Astrocyte of the spinal cord (primary cell): Measurements from ENCODE around the gene GALNT18.

Source experiments
- DNase-seq: peaks from one replicate; pipeline ENCODE4 v3.0.0; 2011; ENCODE audit warnings: low read depth, low spot score
- H3K4me3 ChIP-seq: 2 replicates; pipeline ENCODE4 v1.5.1; 2011; ENCODE audit warnings: low read depth, mild to moderate bottlenecking, low read length, moderate library complexity
- CTCF ChIP-seq: IDR thresholded peaks from 2 replicates; pipeline ENCODE4 v1.5.1; 2012; ENCODE audit warnings: low read depth, mild to moderate bottlenecking, low read length, inconsistent platforms
- in situ Hi-C: cut with HindIII; loops from 2 replicates; pipeline ENCODE4 v1.10.0; 2017; ENCODE audit warnings: low sequenced_read_pairs

GALNT18 gene

DNA sequence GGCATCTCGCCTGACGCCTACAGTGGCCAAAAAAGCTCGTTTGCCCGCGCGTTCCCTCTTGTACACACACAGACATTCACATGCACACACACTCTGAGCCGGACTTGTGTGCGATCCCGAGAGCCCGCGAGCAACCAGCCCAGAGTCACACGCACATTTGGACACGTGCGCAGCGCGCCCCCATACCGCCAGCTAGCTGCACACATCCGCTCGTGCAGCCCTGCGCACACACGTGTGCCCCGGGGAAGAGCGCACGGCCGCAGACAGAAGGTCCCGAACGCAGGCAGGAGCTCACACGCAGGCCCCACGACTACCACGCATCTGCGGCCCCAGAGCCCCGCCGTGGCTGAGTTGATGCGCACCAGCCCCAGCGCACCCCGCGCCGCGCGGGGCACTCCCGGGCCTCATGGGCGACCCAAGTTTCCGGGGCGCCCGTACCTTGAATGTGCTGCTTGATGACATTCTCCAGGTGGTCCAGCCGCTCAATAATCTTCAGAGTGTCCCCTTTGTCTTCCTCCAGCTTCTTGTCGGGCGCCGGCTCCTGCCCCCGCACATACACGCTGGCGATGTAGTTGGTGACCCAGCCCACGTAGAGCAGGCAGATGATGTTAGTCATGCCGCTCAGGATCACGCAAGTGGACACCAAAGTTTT is 758 bp downstream of the GALNT18 start:
- peak; percentile 3 for DNase-seq
- H3K4me3 ChIP-seq = peak overlapping the region; percentile 43
- peak; percentile 7 for TF ChIP-seq CTCF
- in situ Hi-C loops = no loop called here

DNA sequence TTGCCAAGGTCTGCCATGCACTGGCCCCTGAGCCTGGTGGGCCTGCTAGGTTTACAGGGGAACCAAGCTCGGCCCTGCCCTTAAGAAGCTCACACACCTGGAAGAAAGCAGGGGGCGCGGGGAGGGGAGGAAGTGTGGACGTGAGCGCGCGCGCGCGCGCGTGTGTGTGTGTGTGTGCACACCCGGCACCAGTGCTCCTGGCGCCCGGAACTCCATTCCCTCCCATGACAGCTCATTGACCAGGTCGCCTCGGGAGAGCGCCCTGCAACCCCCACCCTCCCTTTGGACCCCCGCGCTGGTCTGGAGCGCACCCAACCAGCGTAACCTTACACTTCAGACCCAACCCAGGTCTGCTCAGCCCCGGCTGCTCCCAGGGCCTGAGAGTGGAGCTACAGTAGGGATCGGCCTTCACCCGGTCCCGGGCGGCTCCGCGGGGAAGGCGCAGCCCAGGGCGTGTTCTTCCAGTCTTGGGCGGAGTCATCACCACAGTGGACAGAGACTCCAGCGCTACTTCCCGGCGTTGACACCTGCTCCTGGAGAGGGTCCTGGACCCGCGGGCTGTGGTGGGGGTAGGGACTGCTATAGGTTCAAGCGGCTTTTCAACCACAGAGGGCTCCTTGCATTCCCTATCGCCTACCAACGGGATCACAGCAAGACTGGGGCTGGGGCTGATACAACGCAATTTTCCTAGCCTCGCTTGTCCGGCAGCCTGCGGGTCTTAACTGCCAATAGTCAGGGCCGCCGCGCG is 1.5 kb downstream of the GALNT18 start:
- in situ Hi-C loops = no loop called here
- TF ChIP-seq CTCF = no peak
- DNase-seq = peak; percentile 2
- no peak overlapping the region for H3K4me3 ChIP-seq

GRCh38 chr11:11618973-11619435 is 2.8 kb downstream of the GALNT18 start:
- in situ Hi-C loops = no loop called here
- no peak for DNase-seq
- no peak overlapping the region for H3K4me3 ChIP-seq
- TF ChIP-seq CTCF = no peak

- TF ChIP-seq CTCF = no peak
- no peak for DNase-seq
- H3K4me3 ChIP-seq = no peak overlapping the region
- in situ Hi-C loops = no loop called here
Measured at GRCh38 chr11:11615086-11615485, 6.7 kb downstream of the GALNT18 start.

GRCh38 chr11:11612439-11612838 is 9.4 kb downstream of the GALNT18 start:
- no peak overlapping the region for H3K4me3 ChIP-seq
- no peak for TF ChIP-seq CTCF
- no peak for DNase-seq
- in situ Hi-C loops = no loop called here

DNA sequence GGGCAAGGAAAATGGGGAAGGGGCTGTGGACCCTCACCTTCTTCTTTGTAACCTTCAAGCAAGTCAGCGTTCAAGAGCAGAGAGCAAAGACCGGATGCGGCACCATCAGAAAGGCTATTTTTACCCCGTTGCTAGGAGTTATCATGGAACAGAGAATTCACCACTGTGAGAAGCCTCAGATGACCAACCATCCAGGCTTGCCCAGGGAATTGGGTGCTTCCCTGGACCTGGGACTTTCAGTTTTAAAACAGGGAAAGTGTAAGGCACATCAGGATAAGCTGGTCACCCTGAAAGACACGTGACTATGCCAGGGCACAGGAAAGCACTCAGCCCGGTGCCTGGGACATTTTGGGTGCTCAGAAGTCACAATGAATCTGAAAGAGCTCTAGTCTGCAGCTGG is 10.4 kb downstream of the GALNT18 start:
- in situ Hi-C loops = no loop called here
- H3K4me3 ChIP-seq = no peak overlapping the region
- no peak for TF ChIP-seq CTCF
- no peak for DNase-seq
